Activated T-helper 17 cell treated with anti-CD3 and anti-CD28 coated beads, Interleukin-2, amount 50 U/mL, for 72 hours (primary cell): ENCODE measurements around the gene CCDC192. TPM values are rescaled to one million over a fixed set of nuclear protein-coding genes. Genes with fewer than 3 reads are reported as not detected.
"Not testable (repeated sequence)": the region's sequence is repeated elsewhere in the genome, so short reads cannot be mapped to it uniquely, and the experiment has no call there.

Experiments used
- ATAC-seq: fragments of 150-1000 bp; cut with Tn5 transposase; replicated peaks from 2 replicates; pipeline ENCODE4 v1.10.0; 2021; ENCODE audit warnings: mild to moderate bottlenecking, moderate library complexity
- H3K27ac Mint-ChIP-seq: one replicate; pipeline ENCODE4 v1.8.0; 2022; ENCODE audit warnings: mixed read lengths
- H3K27me3 Mint-ChIP-seq: one replicate; pipeline ENCODE4 v1.8.0; 2022; ENCODE audit warnings: mixed read lengths
- H3K36me3 Mint-ChIP-seq: one replicate; pipeline ENCODE4 v1.8.0; 2022; ENCODE audit warnings: low read depth, mild to moderate bottlenecking, mixed read lengths
- H3K4me1 Mint-ChIP-seq: one replicate; pipeline ENCODE4 v1.8.0; 2022; ENCODE audit warnings: mixed read lengths
- H3K4me3 Mint-ChIP-seq: one replicate; pipeline ENCODE4 v1.8.0; 2022; ENCODE audit warnings: mild to moderate bottlenecking, mixed read lengths
- H3K9me3 Mint-ChIP-seq: one replicate; pipeline ENCODE4 v1.8.0; 2022; ENCODE audit warnings: mixed read lengths
- total RNA-seq, 2 donors: library from RNA; stranded (reverse); gene quantifications; one replicate each; pipeline ENCODE4 v1.2.3, GENCODE V29; 2022

The CCDC192 gene, protein sequence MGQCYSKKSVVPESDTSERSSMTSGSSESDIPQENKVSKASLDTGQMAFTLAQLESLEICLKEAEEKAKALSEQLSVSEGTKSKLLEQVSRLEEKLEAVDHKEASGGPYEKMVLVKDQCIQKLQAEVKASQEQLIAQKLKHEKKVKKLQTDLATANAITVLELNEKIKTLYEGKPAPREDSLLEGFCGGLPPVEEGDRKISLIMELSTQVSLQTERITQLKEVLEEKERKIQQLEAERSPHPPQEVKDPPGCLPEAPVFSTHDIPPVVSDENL
- total RNA-seq = not detected

DNA sequence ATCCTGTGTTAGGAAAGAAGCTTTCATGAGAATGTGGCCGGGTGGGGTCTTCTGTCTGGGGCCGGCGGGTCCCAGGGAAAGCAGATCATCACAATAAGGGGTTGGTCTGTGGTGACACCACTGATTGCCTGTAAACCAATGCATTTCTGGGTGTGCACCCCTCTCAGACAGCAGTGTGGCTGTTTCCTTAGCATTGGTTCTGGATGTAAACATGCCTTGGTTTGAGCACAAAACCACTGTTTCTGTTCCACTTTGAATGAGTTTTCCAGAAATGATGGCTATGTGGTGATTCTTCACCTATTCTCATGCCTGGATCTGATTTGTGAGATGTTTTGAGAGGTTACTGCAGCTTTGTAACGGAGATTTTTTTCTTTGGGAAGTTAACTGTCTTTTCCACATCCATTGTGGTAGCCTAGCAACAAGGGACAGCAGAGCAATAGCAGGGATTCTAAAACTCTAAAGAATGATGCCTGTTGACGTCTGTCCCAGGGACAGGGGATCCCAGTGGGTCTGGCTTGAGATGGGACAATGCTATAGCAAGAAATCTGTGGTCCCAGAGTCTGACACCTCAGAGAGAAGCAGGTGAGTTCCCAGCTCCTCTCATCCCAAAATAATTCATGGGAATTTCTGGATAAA lies at the start of gene CCDC192:
CCDC192 (plus strand) TSS at position 466 of the 636 bp plus-strand sequence; CDS start at position 521, 55 bp downstream.
- peak; percentile 74 for ATAC-seq
- Mint-ChIP-seq H3K9me3 (no peaks in the 10 kb centered on the region), H3K27me3 (peaks cover 17% of the 10 kb centered on the region), H3K27ac (no peak within 1 kb of the TSS), H3K36me3 (no peaks in the 10 kb centered on the region), H3K4me3 (no peak within 1 kb of the TSS), H3K4me1 (peaks cover 6% of the 10 kb centered on the region)

DNA sequence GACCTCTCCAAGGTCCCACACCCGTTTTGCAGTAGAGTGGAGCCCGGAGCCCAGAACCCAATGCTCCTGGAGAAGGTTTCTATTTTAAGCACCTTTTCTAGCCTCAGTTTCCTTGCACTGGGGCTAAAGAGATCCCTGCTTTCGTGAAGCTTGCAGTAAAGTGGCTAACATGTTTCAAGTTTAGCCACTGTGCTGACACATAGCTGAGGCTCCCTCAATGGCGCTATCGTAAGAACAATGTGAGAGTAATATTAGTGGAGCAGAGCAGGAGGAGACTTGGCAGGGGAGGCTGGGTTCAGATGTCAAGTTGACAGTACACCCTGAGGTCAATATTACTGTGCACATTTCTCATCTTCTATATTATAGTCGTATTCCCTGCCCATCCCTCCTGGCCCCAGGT lies 46.4 kb upstream of the CCDC192 start:
- Mint-ChIP-seq H3K27me3 (peaks cover 10% of the 10 kb centered on the region), H3K9me3 (no peaks in the 10 kb centered on the region), H3K4me3 (no peak overlapping the region), H3K4me1 (no peaks in the 10 kb centered on the region), H3K36me3 (no peaks in the 10 kb centered on the region), H3K27ac (no peak overlapping the region)
- no peak for ATAC-seq

DNA sequence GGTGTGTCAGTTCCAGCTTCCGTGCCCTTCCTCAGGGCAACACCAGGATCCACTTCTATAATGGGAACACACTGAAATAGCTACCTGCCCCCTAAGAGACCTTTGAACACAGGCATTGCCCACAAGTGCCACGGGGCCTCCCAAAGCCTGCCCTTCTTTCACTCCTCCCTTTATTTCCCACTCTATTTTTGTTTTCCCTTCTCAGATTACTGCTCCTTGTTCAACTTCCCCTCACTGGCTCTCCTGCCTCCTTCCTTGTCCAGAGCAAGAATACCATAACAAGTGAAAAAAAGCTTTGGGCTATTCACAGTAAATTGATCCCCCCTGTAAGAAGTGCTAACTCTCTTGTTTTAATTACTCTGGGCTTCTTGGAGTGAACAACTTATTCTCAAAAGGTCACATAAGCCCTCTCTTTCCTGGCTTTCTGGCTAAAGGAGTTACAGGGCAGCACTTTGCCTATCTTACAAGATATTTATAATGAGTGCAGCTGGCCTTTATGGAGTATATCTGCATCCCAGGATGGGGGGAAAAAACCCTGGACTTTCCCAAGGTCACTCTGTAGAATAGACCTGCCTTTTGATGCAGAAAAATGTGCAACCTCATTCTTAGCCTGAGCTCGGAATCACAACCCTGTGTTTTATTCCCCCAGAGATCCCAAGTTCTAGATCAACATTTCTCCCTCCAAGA lies 43.0 kb upstream of the CCDC192 start:
- H3K4me1 Mint-ChIP-seq = no peaks in the 10 kb centered on the region
- no peak overlapping the region for H3K27ac Mint-ChIP-seq
- no peaks in the 10 kb centered on the region for H3K9me3 Mint-ChIP-seq
- peaks cover 10% of the 10 kb centered on the region for H3K27me3 Mint-ChIP-seq
- H3K36me3 Mint-ChIP-seq = no peaks in the 10 kb centered on the region
- ATAC-seq = no peak
- H3K4me3 Mint-ChIP-seq = no peak overlapping the region

DNA sequence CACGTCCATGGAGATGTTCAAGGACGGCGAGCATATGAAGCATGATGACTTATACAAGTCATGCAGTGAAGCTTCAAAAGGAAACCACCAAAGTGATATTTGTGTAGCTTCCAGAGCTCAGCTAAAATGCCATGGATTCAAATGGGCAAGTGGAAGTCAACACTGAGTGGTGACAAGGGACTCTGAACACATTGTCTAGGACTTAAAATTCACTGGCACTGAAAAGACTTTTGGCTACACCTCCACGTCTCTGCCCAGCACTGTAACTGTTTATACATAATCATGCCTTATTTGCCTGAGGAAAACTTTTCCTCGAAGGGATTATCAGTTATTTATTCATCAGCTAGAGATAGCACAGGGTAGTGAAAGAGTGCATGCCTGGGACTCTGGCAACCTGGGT lies 39.1 kb upstream of the CCDC192 start:
- Mint-ChIP-seq H3K9me3 (no peaks in the 10 kb centered on the region), H3K27ac (no peak overlapping the region), H3K36me3 (no peaks in the 10 kb centered on the region), H3K4me3 (no peak overlapping the region), H3K27me3 (peaks cover 7% of the 10 kb centered on the region), H3K4me1 (no peaks in the 10 kb centered on the region)
- ATAC-seq = no peak

DNA sequence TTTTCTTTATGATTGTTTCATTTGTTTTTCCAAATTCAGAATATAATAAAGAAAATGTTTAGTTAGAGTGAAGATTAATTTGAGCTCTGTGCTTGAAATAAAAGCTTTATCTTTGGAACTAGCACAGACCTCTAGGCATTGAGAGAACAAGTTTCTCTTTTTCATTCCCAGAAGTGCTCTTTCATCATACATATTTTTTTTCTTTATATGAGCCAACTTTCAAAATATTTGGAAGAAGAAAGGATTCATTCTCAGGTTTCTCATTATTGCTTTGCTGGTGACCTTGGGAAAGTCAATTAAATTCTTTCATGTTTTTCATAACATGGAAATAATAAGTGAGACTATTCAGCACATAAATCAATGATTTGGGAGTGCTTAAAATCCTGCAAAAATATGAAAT lies 37.5 kb upstream of the CCDC192 start:
- no peaks in the 10 kb centered on the region for H3K36me3 Mint-ChIP-seq
- no peak for ATAC-seq
- peaks cover 3% of the 10 kb centered on the region for H3K27me3 Mint-ChIP-seq
- H3K9me3 Mint-ChIP-seq = no peaks in the 10 kb centered on the region
- no peaks in the 10 kb centered on the region for H3K4me1 Mint-ChIP-seq
- H3K27ac Mint-ChIP-seq = no peak overlapping the region
- H3K4me3 Mint-ChIP-seq = no peak overlapping the region

DNA sequence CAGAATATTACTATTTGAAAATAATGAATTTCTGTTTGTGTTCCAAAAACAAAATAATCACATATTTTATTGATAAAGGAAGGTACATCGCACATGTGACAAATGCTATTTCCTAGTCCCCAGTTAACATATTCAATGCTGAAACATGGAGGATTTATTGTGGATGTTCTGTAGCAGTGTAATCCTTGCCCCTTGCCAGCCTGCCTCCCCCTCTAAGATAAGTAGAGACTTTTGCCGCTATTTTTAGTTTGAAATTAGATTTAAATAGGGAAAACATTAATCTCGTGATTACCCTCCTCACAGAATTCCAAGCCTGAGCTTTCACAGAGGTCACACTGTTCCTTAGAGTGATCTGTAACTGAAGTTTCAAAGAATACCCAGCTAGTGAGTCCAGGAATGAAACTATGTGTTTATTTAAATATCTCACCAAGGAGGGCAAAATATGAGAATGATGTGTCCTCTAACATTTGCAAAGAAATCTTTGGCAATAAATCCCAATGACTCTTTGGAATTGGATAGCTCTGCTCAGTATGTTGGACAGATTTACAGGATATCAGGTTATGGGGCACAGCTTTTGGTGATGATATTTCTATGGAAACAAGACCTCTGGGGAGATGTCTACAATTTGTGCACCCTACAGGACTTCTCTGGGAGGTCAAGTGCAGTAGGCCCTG lies 37.0 kb upstream of the CCDC192 start:
- H3K27ac Mint-ChIP-seq = no peak overlapping the region
- no peaks in the 10 kb centered on the region for H3K9me3 Mint-ChIP-seq
- no peak for ATAC-seq
- no peaks in the 10 kb centered on the region for H3K36me3 Mint-ChIP-seq
- H3K27me3 Mint-ChIP-seq = peaks cover 3% of the 10 kb centered on the region
- H3K4me3 Mint-ChIP-seq = no peak overlapping the region
- no peaks in the 10 kb centered on the region for H3K4me1 Mint-ChIP-seq

DNA sequence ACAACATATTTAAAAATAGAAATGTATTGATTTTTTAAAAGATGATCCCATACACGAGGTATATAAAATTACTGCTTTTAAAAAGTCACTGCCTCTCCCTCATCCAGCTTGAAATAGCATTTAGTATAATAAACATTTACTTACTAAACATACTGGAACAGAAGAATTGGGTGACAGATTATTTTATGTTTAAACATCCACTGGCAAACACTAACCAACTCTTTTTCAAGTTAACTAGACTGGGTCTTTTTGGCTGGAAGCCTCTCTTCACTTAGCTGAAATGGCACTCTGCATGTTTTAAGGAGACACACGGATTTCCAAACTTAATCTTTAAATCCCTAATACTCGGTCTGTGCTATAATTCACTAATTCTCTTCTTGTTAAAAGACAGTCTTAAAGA lies 35.3 kb upstream of the CCDC192 start:
- H3K4me1 Mint-ChIP-seq = no peaks in the 10 kb centered on the region
- H3K4me3 Mint-ChIP-seq = no peak overlapping the region
- H3K27me3 Mint-ChIP-seq = no peaks in the 10 kb centered on the region
- no peaks in the 10 kb centered on the region for H3K36me3 Mint-ChIP-seq
- H3K27ac Mint-ChIP-seq = no peak overlapping the region
- no peak for ATAC-seq
- no peaks in the 10 kb centered on the region for H3K9me3 Mint-ChIP-seq

DNA sequence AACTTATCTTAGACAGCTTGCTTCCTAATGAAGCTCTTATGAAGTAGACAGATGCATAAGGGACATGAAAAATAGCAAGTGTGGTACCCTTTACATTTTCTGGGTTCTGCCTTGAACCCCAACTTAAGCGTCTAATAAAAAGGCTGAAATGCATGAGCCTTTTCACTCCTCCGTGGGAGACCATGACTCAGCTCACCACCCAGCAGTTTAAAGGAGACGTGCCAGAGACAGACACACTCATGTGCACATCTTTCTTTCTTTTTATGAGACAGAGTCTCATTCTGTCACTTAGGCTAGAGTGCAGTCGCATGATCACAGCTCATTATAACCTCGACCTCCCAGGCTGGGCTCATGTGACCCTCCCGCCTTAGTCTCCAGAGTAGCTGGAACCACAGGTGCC lies 32.0 kb upstream of the CCDC192 start:
- Mint-ChIP-seq H3K27me3 (no peaks in the 10 kb centered on the region), H3K9me3 (no peaks in the 10 kb centered on the region), H3K36me3 (no peaks in the 10 kb centered on the region), H3K27ac (no peak overlapping the region), H3K4me1 (no peaks in the 10 kb centered on the region), H3K4me3 (no peak overlapping the region)
- no peak for ATAC-seq

DNA sequence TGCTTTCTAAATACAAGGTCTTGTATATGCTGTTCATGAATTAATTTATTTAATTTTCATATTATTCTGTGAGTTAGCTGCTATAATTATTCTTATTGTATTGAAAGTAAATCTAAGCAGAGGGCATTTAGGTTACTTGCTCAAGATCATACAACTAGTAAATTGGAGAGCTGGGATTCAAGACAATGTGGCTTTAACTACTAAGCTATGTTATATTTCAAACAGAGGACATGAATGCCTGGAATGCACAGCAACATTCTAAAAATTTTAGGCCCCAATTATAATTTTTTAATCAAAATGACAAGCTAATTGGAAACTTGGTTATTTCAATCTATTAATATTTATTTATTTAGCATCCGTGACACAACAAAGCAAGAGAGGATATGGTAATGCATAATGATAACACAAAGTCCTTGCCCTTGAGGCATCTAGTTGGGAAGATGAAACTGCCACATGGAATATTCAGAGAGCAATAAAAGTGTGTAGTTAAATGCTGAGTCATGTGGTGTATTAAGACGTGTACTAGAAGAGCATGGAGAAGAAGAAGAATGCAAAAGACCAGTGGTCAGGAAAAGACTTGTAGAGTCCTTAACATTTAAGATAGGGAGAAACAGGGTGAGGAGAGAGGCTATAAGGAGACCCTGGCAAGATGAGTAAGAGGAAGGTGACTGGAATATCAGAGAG lies 29.9 kb upstream of the CCDC192 start:
- Mint-ChIP-seq H3K4me3 (no peak overlapping the region), H3K36me3 (no peaks in the 10 kb centered on the region), H3K27me3 (peaks cover 3% of the 10 kb centered on the region), H3K27ac (no peak overlapping the region), H3K9me3 (peaks cover 3% of the 10 kb centered on the region), H3K4me1 (no peaks in the 10 kb centered on the region)
- ATAC-seq = no peak

DNA sequence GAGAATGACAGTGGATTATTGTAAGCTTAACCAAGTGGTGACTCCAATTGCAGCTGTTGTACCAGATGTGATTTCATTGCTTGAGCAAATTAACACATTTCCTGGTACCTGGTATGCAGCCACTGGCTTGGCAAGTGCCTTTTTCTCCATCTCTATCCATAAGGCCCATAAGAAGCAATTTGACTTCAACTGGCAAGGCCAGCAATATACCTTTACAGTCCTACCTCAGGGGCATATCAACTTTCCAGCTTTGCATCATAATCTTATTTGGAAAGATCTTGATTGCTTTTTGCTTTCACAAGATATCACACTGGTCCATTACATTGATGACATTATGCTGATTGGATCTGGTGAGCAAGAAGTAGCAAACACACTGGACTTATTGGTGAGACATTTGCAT lies 26.2 kb upstream of the CCDC192 start:
- not testable (repeated sequence) for H3K27ac Mint-ChIP-seq, H3K9me3 Mint-ChIP-seq, H3K27me3 Mint-ChIP-seq, ATAC-seq, H3K4me3 Mint-ChIP-seq, H3K4me1 Mint-ChIP-seq, H3K36me3 Mint-ChIP-seq

DNA sequence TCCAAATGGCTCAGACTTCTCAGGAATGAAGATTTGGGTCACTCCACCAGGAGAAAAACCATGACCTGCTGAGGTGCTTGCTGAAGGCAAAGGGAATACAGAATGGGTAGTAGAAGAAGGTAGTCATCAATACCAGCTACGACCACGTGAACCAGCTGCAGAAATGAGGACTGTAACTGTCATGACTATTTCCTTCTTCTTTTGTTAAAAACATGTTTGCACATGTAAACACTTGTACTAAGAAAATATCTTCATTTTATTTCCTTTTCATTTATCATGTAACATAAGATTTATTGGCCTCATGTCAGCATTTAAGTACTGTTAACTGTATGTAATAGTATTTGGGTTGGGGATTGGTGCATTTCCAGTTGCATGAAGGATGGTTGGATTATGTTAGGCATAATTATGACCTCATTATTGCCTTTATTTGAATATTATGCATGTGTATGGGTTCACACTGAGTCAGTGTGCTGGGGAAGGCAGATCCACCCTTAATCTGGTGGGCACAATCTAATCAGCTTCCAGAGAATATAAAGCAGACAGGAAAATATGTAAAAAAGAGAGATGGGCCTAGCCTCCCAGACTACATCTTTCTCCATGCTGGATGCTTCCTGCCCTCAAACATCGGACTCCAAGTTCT lies 23.4 kb upstream of the CCDC192 start:
- H3K27me3 Mint-ChIP-seq, H3K9me3 Mint-ChIP-seq, H3K4me1 Mint-ChIP-seq, H3K4me3 Mint-ChIP-seq, ATAC-seq, H3K36me3 Mint-ChIP-seq, H3K27ac Mint-ChIP-seq: not testable (repeated sequence)

DNA sequence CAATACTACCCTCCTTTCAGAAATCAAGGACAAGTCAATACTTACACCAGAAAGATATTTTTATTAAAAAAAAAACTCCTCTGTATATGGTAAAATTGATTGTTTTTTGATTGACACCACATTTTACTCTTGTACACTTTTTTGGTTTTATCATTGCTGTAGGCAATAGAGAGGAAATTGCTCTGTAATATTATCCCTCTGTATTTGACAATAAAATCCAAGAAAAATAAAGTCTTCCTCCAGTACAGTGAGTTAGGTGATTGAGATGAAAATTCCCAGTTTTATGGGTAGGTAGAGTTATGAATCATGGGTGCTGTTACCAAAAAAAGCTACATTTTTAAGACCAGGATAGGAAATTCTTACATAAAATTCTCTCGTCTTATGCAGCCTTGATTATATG lies 22.6 kb upstream of the CCDC192 start:
- ATAC-seq = no peak
- Mint-ChIP-seq H3K9me3 (peaks cover 3% of the 10 kb centered on the region), H3K4me1 (no peaks in the 10 kb centered on the region), H3K36me3 (no peaks in the 10 kb centered on the region), H3K27ac (no peak overlapping the region), H3K4me3 (no peak overlapping the region), H3K27me3 (peaks cover 3% of the 10 kb centered on the region)

DNA sequence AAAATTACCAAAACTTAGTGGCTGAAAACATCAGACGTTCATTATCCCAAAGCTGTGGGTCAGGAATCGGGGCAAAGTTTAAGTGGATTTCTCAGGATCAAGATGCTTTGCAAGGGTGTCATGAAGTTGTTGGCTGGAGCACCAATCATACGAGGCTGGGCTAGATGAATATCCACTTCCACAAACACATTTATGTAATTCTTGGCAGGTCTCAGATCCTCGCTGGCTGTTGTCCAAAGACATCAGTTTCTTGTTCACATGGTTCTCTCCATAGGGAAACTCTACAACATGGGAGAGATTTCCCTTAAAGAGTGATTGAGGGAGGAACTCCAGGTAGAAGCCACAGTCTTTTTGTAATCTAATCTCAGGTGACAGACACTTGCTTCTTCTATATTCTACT lies 20.2 kb upstream of the CCDC192 start:
- ATAC-seq = no peak
- Mint-ChIP-seq H3K27me3 (peaks cover 3% of the 10 kb centered on the region), H3K4me1 (no peaks in the 10 kb centered on the region), H3K27ac (no peak overlapping the region), H3K4me3 (no peak overlapping the region), H3K9me3 (peaks cover 3% of the 10 kb centered on the region), H3K36me3 (no peaks in the 10 kb centered on the region)
